ENCODE results near the gene CTF1.

CTF1 gene

GRCh38 chr16:30904114-30904780, 7.8 kb downstream of the CTF1 start:
- DNase-seq = no peak

DNA sequence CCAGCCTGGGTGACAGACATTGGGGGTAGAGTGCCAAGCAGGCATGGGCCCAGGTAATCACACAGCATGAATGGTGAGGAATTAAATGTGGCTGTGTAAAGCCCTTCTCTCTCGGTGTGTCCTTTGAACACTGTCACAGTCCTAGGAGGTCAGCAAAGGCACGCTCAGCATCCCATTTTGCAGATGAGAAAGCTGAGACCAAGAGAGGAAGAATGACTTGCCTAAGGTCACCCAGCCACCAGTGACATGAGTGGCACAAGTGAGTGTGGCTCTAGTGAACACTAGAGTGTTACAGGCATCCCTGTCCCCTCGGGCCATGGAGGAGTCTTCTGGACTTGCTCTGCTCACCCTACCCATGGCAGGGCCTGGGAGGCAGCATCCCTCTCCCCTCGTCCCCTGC, 10.7 kb downstream of the CTF1 start:
- DNase-seq = no peak

GRCh38 chr16:30910427-30911029, 14.1 kb downstream of the CTF1 start:
- no peak for DNase-seq

DNA sequence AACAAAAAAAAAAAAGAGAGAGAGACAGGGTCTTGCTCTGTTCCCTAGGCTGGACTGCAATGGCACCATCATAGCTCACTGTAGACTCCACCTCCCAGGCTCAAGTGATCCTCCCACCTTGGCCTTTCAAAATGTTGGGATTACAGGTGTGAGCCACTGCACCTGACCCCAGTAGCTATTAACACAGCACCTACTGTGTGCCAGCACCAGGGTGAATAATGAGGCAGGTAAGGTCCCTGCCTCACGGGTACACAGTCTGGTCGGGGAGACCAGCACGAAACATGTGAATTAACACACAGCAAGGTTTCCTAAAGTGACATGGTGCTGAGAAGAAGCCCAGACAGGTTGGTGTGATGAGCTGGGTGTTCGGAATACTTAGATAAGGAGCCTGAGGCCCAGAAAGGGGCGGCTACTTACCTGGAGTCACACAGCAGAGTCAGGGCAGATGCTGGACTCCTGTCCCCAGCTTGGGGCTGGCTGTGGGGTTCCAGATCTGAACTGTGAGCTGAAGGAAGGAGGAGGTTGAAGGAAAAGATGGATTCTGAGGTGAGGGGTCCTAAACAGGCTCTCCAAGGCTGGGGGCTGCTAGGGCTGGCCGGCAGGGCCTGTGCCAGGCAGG, 16.5 kb downstream of the CTF1 start:
- DNase-seq = no peak

DNA sequence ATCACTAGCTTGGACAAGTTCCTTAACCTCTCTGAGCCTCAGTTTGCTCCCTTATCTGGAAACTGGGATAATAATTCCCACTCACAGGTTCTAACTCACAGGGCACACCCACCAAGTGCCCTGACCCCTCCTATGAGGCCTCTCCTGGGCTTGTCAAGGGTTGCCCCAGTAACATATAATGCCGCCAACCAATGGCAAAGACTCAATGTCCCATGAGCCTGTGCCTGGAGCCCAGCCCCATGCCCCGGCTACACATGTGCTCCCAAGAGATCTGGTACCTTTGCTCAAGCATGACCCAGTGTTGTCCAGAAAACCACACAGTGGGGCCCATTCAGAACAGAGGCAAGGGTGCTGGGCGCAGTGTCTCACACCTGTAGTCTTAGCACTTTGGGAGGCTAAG, 18.4 kb downstream of the CTF1 start:
- DNase-seq = no peak

DNA sequence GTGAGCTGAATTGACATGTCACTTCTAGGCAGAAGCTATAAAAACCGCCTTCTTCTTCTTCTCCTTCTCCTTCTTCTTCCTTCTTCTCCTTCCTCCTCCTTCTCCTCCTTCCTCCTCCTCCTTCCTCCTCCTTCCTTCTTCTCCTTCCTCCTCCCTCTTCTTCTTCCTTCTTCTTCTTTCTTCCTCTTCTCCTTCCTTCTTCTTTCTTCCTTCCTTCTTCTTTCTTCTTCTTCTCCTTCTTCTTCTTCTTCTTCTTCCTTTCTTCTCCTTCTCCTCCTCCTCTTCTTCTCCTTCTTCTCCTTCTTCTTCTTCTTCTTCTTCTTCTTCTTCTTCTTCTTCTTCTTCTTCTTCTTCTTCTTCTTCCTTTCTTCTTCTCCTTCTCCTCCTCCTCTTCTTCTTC, 22.2 kb downstream of the CTF1 start:
- no peak for DNase-seq

GRCh38 chr16:30920891-30921290, 24.5 kb downstream of the CTF1 start:
- no peak for DNase-seq

DNA sequence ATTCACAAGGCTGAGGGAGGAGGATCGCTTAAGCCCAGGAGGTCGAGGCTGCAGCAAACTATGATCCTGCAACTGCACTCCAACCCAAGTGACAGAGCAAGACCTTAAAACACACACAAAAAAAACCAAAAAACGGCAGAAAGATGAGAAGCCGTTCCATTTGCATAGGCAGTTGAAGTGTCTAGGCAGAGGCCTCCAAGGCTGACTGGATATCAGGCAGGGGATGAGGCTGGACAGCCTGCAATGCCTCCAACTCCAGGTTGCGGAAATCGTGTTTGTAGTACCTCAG, 25.0 kb downstream of the CTF1 start:
- DNase-seq = no peak

- DNase-seq = peak; percentile 12 to 92 (median 76)
These were observed 25.5 kb downstream of the CTF1 start for GRCh38 chr16:30921748-30922419.

DNA sequence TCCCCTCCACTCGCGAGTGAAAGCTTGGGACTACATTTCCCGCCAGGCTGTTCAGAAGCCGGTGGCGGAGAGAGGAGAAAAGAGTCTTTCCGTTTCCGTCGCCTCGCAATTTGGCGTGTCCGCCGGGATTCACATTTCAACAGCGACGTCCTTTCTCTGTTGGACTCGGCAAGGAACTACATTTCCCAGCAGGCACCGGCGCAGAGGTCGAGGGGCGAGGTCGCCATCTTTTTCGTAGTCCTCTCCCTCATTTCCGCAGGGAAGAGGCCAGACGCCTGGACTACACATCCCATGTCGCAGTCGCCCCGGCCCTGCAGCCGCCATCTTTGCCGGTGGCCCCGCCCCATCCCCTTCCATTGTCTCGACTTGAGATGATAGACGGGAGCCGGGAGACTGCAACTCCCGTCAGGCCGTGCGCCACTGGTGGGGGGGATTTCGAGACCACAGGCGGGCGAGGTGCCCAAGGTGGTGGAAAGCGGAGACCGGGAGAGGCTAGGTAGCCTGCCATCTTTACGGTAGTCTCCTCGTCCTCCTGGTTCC, 26.1 kb downstream of the CTF1 start:
- peak; percentile 96 to 100 (median 100) for DNase-seq

DNA sequence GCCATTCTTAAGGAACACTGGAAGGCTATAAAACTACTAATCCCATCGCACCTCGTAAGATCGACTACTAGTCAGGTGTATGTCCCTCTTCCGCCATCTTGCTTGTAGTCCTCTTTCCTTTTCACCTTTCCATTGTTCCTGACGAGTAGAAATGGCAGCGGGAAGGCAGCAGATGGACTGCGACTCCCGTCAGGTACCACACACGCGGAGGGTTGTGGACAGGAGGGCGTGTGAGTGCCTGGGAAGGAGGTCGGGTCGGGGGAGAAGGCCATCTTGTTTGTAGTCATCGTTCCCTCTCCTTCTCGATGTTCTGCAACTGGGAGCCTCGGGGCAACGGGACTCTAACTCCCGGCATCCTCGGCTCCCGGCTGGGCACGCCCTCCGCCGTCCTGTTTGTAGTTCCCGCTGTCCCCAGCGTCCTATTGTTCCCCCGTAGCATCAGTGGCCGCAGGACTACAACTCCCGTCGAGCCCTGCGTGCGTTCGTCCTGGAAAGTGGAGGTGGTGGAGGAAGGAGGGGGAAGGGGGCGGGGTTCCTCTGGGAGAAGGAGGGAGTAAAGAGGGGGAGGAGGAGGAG, 26.6 kb downstream of the CTF1 start:
- peak; percentile 91 to 100 (median 99) for DNase-seq

DNA sequence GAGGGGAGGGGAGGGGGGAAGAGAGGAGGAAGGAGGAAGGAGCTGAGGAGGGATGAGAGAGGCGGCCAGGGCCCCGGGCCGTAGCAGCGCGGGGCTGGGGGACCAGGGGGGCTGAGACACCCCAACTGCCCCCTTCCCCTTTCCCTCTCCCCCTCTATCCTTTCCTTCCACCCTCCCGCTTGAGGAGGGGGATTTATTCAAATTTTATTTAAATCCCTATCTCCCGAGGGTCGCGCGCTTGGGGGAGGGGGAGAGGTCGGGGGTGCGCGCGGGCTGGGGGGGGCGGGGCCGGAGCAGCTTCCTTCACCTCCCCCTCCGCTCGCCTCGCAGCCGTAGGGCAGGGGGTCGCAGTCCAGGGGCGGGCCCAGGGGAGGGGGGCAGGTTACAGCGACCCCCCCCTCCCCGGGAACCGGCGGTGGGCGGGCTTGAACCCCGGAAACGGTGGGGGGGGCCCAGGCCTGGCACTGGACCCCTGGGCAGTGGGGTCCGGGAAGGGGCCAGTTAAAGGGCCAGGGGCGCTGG, 27.2 kb downstream of the CTF1 start, which contains the start of gene FBXL19:
Gene FBXL19 (plus strand): TSS at position 19 of the 522 bp plus-strand sequence. CDS start 2,183 bp downstream, outside the sequence.
- DNase-seq = peak in 3 of 56 donors; percentile 48 to 52 (median 48)

DNA sequence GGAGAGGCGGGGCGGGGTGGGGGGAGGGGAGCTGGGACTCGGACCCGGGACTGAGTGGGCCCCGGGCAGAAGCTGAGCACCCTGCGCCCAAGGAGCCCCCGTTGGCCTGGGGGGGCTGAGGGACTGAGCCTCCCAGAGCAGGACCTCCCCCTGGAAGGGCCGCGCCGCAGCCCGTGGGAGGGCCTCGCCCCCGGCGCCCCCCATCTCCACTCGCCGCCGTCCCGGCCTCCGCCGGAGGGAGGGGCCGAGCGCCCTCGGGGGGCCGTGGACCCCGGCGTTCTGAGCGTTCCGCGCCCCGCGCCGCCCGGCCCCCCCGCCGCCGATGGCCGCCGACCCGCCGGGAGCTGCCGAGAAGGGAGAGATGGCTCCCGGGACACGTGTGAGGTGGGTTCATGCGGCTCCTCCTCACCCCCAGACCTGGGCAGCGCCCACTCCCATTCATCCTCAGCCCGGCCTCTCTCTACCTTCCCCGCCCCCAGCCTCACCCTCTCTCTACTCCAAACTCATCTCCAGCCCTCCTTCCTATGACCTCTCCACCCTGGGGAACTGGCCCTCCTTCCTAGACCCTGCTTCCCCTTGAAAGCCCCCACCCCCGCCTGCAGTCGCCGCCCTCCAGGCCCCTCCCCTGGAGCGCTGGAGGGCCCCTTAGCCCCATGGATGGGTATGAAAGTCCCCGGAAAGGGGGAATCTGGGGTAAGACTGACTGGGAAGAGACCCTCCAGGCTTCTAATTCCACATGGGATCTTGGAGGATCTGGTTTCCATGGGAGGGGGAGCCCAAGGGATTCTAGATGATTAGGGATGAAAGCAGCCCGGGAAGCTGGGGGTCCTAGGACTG, 27.9 kb downstream of the CTF1 start:
- peak in 3 of 56 donors; percentile 20 to 52 (median 31) for DNase-seq

GRCh38 chr16:30924913-30925631, 28.7 kb downstream of the CTF1 start:
- no peak for DNase-seq

GRCh38 chr16:30925632-30925987, 29.2 kb downstream of the CTF1 start:
- no peak for DNase-seq

DNA sequence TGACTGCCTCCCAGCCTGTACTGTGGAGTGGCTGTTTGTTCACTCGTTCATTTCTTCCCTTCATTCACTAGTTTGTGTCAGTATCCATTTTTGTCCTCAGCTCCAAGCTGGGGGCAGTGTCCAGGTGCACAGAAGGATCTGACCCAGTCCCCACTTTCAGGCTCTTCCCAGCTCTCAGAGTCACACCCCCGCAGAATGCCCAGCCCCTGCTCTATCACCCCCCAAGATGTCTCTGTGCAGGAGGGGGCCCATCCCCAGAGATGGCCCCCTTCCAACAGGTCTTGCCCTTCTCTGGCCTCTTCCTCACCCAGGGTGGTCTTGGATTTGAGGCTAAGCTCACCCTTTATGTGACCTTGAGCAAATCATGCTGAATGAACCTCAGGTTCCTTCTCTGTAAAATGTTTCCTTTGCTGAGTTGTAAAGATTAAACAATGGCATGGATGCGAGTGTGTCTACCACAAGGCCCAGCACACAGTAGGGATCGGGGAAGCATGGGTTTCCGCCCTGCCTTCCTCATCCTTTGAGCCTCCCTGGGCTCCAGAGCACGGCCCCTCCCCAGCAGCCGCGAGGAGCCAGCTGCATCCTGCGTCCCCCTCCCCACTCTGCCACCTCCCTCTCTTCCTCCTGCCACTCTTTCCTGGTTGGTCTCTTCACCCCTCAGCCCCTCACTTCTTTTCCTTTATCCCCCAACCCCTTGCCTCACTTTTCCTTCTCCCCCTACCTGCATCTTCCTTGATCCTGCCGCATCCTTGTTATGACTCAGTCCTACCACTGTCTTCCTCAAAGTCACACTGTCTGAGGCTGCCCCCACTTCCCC, 29.8 kb downstream of the CTF1 start:
- no peak for DNase-seq

DNA sequence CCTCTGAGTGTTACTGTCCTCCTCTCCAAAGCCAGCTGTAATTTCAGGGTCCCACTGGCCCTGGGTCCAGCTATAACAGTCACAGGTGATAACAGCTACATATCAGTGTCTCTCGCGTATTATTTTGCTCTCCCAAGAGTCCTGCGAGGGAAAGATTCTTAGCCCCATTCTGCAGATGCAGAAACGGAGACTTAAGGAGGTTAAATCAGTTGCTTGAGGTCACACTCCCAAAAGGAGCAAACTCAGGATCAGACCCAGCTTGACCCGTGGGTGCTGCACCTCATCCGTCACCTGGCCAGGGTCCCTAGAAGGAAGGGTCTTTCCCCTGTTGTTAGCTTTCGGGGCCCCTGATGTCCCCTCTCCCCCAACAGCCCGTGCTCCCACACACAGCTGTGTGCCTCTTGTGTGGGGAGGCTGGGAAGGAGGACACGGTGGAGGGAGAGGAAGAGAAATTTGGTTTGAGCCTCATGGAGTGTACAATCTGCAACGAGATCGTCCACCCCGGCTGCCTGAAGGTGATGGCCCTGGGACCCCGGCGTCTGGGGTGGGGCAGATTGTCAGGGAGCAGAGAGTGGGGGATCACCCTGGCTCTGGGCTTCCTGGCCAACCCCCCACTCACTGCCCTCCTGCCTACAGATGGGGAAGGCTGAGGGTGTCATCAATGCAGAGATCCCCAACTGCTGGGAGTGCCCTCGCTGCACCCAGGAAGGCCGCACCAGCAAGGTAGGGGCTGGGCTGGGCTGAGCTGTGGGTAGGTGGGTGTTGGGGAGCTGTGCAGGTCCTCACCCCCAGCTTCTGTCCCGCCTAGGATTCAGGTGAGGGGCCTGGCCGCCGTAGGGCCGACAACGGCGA, 30.7 kb downstream of the CTF1 start:
- DNase-seq = no peak

DNA sequence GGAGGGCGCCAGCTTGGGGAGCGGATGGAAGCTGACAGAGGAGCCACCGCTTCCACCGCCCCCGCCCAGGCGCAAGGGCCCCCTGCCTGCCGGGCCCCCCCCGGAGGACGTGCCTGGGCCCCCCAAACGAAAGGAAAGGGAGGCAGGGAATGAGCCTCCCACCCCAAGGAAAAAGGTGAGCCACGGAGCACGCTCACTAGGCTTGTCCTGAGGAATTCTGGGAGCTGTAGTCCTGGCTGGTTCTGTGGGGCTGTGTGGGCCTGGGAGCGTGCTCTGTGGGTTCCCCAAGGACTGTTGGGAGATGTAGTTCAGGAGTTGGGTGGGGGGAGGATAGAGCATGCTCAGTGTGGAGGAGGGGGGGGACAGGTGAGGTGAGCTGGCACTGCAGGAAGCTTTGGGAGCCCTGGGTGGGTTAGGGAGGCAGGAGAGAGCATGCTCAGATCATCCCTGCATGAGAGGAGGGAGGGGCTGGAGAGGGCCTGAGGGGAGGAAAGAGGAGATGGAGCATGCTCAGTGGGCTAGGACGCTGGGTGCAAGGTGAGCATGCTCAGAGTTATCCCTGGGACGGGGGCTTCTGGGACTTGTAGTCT, 31.5 kb downstream of the CTF1 start:
- peak in 50 of 56 donors; percentile 22 to 94 (median 76) for DNase-seq
